ENCODE results near the gene WBP1L.
"Not testable (repeated sequence)": the region's sequence is repeated elsewhere in the genome, so short reads cannot be mapped to it uniquely, and the experiment has no call there.

Gene WBP1L

GRCh38 chr10:102844190-102844776 lies 100.5 kb downstream of the WBP1L start:
- FAIRE-seq = not testable (repeated sequence)

- no peak for FAIRE-seq
These were observed 101.7 kb downstream of the WBP1L start for GRCh38 chr10:102845352-102845902.

GRCh38 chr10:102850025-102850518 lies 106.3 kb downstream of the WBP1L start:
- no peak for FAIRE-seq

- not testable (repeated sequence) for FAIRE-seq
These were observed 109.5 kb downstream of the WBP1L start for GRCh38 chr10:102853237-102853636.

- not testable (repeated sequence) for FAIRE-seq
These were observed 112.1 kb downstream of the WBP1L start for GRCh38 chr10:102855731-102856436.

- FAIRE-seq = no peak
These were observed 113.1 kb downstream of the WBP1L start for GRCh38 chr10:102856758-102857424.

GRCh38 chr10:102859911-102860310 lies 116.2 kb downstream of the WBP1L start:
- FAIRE-seq = no peak

GRCh38 chr10:102863660-102864059 lies 119.9 kb downstream of the WBP1L start:
- no peak for FAIRE-seq

- FAIRE-seq = peak; percentile 8
These were observed 121.9 kb downstream of the WBP1L start for GRCh38 chr10:102865620-102866019.

Measured in endometrium (tissue), 2 donors.